ENCODE results near the gene GCHFR. TPM values are rescaled to one million over a fixed set of nuclear protein-coding genes. Genes with fewer than 3 reads are reported as not detected.
A peak's percentile ranks its signal among the peaks of the same experiment; 100 is the strongest.

GCHFR gene
- total RNA-seq, 2 donors from 2014 or later, result 26.4 to 43.6 TPM

GRCh38 chr15:40785814-40786213 lies 21.9 kb downstream of the GCHFR start:
- H3K4me1 ChIP-seq, result peaks cover 52% of the 10 kb centered on the region
- no peaks in the 10 kb centered on the region for H3K36me3 ChIP-seq (replicated peaks in 1 of 2; ENCODE audit: insufficient read depth in 1 of 2, low read depth in 2 of 2)
- H3K27ac ChIP-seq, result peak overlapping the region; percentile 48 to 85 (median 82)
- no peaks in the 10 kb centered on the region for H3K9me3 ChIP-seq
- no peak overlapping the region for H3K4me3 ChIP-seq
- 49 to 51% methylated on average over 2 of the region's 2 CpGs for WGBS, 2 donors
- H3K27me3 ChIP-seq, result no peaks in the 10 kb centered on the region
- intact Hi-C loops (cut with DNase I), result no loop called here
- TF ChIP-seq CTCF (IDR thresholded peaks at IDR 0.05) (no peak), POLR2A (IDR thresholded peaks at IDR 0.05) (no peak)
- no peak for ATAC-seq
- no peak for DNase-seq

- intact Hi-C loops (cut with DNase I), result no loop called here
- peak overlapping the region; percentile 82 to 90 (median 84) for H3K27ac ChIP-seq
- ATAC-seq, result peak; percentile 91
- WGBS, 2 donors, result 0 to 4% methylated on average over 3 to 4 of the region's 4 CpGs
- H3K27me3 ChIP-seq, result no peaks in the 10 kb centered on the region
- no peaks in the 10 kb centered on the region for H3K9me3 ChIP-seq
- H3K4me3 ChIP-seq, result no peak overlapping the region
- no peaks in the 10 kb centered on the region for H3K36me3 ChIP-seq (replicated peaks in 1 of 2; ENCODE audit: insufficient read depth in 1 of 2, low read depth in 2 of 2)
- TF ChIP-seq POLR2A (IDR thresholded peaks at IDR 0.05), result peak in 2 of 3 donors; percentile 29 to 39
- no peak for TF ChIP-seq CTCF (IDR thresholded peaks at IDR 0.05)
- peak; percentile 87 to 94 (median 90) for DNase-seq
- peaks cover 58% of the 10 kb centered on the region for H3K4me1 ChIP-seq
Measured at GRCh38 chr15:40787344-40787841, 23.5 kb downstream of the GCHFR start.

GRCh38 chr15:40787991-40788390 lies 24.1 kb downstream of the GCHFR start:
- ATAC-seq, result peak; percentile 5
- TF ChIP-seq CTCF (IDR thresholded peaks at IDR 0.05) (no peak), POLR2A (IDR thresholded peaks at IDR 0.05) (no peak)
- no peak overlapping the region for H3K4me3 ChIP-seq
- H3K9me3 ChIP-seq, result no peaks in the 10 kb centered on the region
- peak overlapping the region; percentile 82 to 90 (median 84) for H3K27ac ChIP-seq
- DNase-seq, result peak in 1 of 4 donors; percentile 6
- no peaks in the 10 kb centered on the region for H3K36me3 ChIP-seq (replicated peaks in 1 of 2; ENCODE audit: insufficient read depth in 1 of 2, low read depth in 2 of 2)
- H3K4me1 ChIP-seq, result peaks cover 60% of the 10 kb centered on the region
- H3K27me3 ChIP-seq, result no peaks in the 10 kb centered on the region
- intact Hi-C loops (cut with DNase I), result no loop called here
- WGBS, 2 donors, result 49 to 50% methylated on average over 6 of the region's 6 CpGs

GRCh38 chr15:40789119-40789518 lies 25.3 kb downstream of the GCHFR start:
- intact Hi-C loops (cut with DNase I), result no loop called here
- TF ChIP-seq POLR2A (IDR thresholded peaks at IDR 0.05) (no peak), CTCF (IDR thresholded peaks at IDR 0.05) (no peak)
- Histone ChIP-seq H3K4me1 (peaks cover 71% of the 10 kb centered on the region), H3K27ac (peak overlapping the region; percentile 42 to 85 (median 60)), H3K27me3 (no peaks in the 10 kb centered on the region), H3K36me3 (replicated peaks in 1 of 2; ENCODE audit: insufficient read depth in 1 of 2, low read depth in 2 of 2) (no peaks in the 10 kb centered on the region), H3K9me3 (no peaks in the 10 kb centered on the region), H3K4me3 (no peak overlapping the region)
- ATAC-seq (no peak), DNase-seq (no peak)
- WGBS, 2 donors, result 87 to 90% methylated on average over 5 of the region's 5 CpGs

- Histone ChIP-seq H3K27ac (peak overlapping the region in 1 of 4 donors; percentile 60), H3K27me3 (no peaks in the 10 kb centered on the region), H3K4me3 (no peak overlapping the region), H3K36me3 (replicated peaks in 1 of 2; ENCODE audit: insufficient read depth in 1 of 2, low read depth in 2 of 2) (no peaks in the 10 kb centered on the region), H3K4me1 (peaks cover 75% of the 10 kb centered on the region), H3K9me3 (no peaks in the 10 kb centered on the region)
- no peak for DNase-seq
- 96% methylated on average over 8 of the region's 8 CpGs for WGBS, 2 donors
- ATAC-seq, result no peak
- intact Hi-C loops (cut with DNase I), result no loop called here
- no peak for TF ChIP-seq CTCF (IDR thresholded peaks at IDR 0.05)
- no peak for TF ChIP-seq POLR2A (IDR thresholded peaks at IDR 0.05)
Measured at GRCh38 chr15:40789999-40790398, 26.1 kb downstream of the GCHFR start.
